MM.1S (cell line): ENCODE results near the gene RERE.

Experiments used
- DNase-seq: peaks from one replicate; pipeline ENCODE4 v3.0.0-alpha.2; 2015
- H2AFZ ChIP-seq: fragments of 300-600 bp; sonication (generic); 2 replicates; pipeline ENCODE4 v1.6.0; 2016; ENCODE audit warnings: antibody characterized with exemption, low read length
- H3F3A ChIP-seq: fragments of 300-600 bp; sonication (generic); 2 replicates; pipeline ENCODE4 v1.6.1; 2016; ENCODE audit warnings: mild to moderate bottlenecking, antibody characterized with exemption, low read length, moderate library complexity, mixed read lengths; ENCODE audit not compliant: insufficient read depth
- H3K27ac ChIP-seq: fragments of 300-600 bp; sonication (generic); 2 replicates; pipeline ENCODE4 v1.5.1; 2016; ENCODE audit warnings: mild to moderate bottlenecking, low read length
- H3K27me3 ChIP-seq: fragments of 300-600 bp; sonication (generic); replicated peaks from 2 replicates; pipeline ENCODE4 v1.6.0; 2016; ENCODE audit warnings: low read length; ENCODE audit not compliant: insufficient read depth
- H3K36me3 ChIP-seq: fragments of 300-600 bp; sonication (generic); replicated peaks from 2 replicates; pipeline ENCODE4 v1.6.1; 2016; ENCODE audit warnings: mild to moderate bottlenecking, low read length, mixed read lengths; ENCODE audit not compliant: insufficient read depth
- H3K4me1 ChIP-seq: fragments of 300-600 bp; sonication (generic); 2 replicates; pipeline ENCODE4 v1.6.1; 2016; ENCODE audit warnings: low read length, mixed read lengths
- H3K4me2 ChIP-seq: fragments of 300-600 bp; sonication (generic); 2 replicates; pipeline ENCODE4 v1.6.0; 2016; ENCODE audit warnings: low read depth, low read length
- H3K4me3 ChIP-seq: fragments of 300-600 bp; sonication (generic); 2 replicates; pipeline ENCODE4 v1.5.1; 2016; ENCODE audit warnings: low read length, mixed read lengths
- H3K79me2 ChIP-seq: fragments of 300-600 bp; sonication (generic); 2 replicates; pipeline ENCODE4 v1.6.1; 2016; ENCODE audit warnings: mixed run types, low read length, mixed read lengths
- H3K9ac ChIP-seq: fragments of 300-600 bp; sonication (generic); 2 replicates; pipeline ENCODE4 v1.6.1; 2016; ENCODE audit warnings: low read length, mixed read lengths
- H3K9me2 ChIP-seq: fragments of 300-600 bp; sonication (generic); replicated peaks from 2 replicates; pipeline ENCODE4 v1.6.1; 2016; ENCODE audit warnings: mild to moderate bottlenecking, low read length, mixed read lengths; ENCODE audit not compliant: insufficient read depth
- H3K9me3 ChIP-seq: fragments of 300-600 bp; sonication (generic); replicated peaks from 2 replicates; pipeline ENCODE4 v1.6.1; 2016; ENCODE audit warnings: mild to moderate bottlenecking, low read length, mixed read lengths; ENCODE audit not compliant: insufficient read depth
- H4K20me1 ChIP-seq: fragments of 300-600 bp; sonication (generic); 2 replicates; pipeline ENCODE4 v1.6.1; 2016; ENCODE audit warnings: mild to moderate bottlenecking, low read length, moderate library complexity, mixed read lengths; ENCODE audit not compliant: insufficient read depth
- CTCF ChIP-seq: fragments of 300-600 bp; sonication (generic); IDR thresholded peaks from 2 replicates; pipeline ENCODE4 v1.5.1; 2016; ENCODE audit warnings: antibody characterized with exemption, low read length, mixed read lengths
- EZH2 ChIP-seq: fragments of 300-600 bp; sonication (generic); optimal IDR thresholded peaks from 2 replicates; pipeline ENCODE3; 2017; ENCODE audit warnings: low read depth, mild to moderate bottlenecking, antibody characterized with exemption, low read length, mixed read lengths
- EZH2phosphoT487 ChIP-seq: fragments of 300-600 bp; sonication (generic); IDR thresholded peaks from 2 replicates; pipeline ENCODE4 v1.6.1; 2018; ENCODE audit warnings: antibody characterized with exemption, low read length

RERE gene

GRCh38 chr1:8325771-8326170, 491.7 kb downstream of the RERE start:
- H4K20me1 ChIP-seq, result no peaks in the 10 kb centered on the region
- H3F3A ChIP-seq, result no peaks in the 10 kb centered on the region
- no peak overlapping the region for H2AFZ ChIP-seq
- H3K36me3 ChIP-seq, result no peaks in the 10 kb centered on the region
- no peak overlapping the region for H3K4me3 ChIP-seq
- no peaks in the 10 kb centered on the region for H3K9me2 ChIP-seq
- TF ChIP-seq EZH2 (no peak), CTCF (no peak), EZH2phosphoT487 (no peak)
- H3K27me3 ChIP-seq, result peaks cover 87% of the 10 kb centered on the region
- H3K79me2 ChIP-seq, result no peaks in the 10 kb centered on the region
- H3K4me1 ChIP-seq, result no peaks in the 10 kb centered on the region
- no peak for DNase-seq
- H3K9ac ChIP-seq, result no peak overlapping the region
- no peak overlapping the region for H3K27ac ChIP-seq
- H3K4me2 ChIP-seq, result no peak overlapping the region
- H3K9me3 ChIP-seq, result no peaks in the 10 kb centered on the region

GRCh38 chr1:8324176-8324810, 493.1 kb downstream of the RERE start:
- no peaks in the 10 kb centered on the region for H3F3A ChIP-seq
- H2AFZ ChIP-seq, result no peak overlapping the region
- TF ChIP-seq EZH2 (no peak), EZH2phosphoT487 (no peak), CTCF (no peak)
- H3K4me2 ChIP-seq, result no peak overlapping the region
- H3K9me2 ChIP-seq, result no peaks in the 10 kb centered on the region
- no peak overlapping the region for H3K27ac ChIP-seq
- no peak overlapping the region for H3K4me3 ChIP-seq
- no peaks in the 10 kb centered on the region for H3K9me3 ChIP-seq
- H3K4me1 ChIP-seq, result no peaks in the 10 kb centered on the region
- H4K20me1 ChIP-seq, result no peaks in the 10 kb centered on the region
- no peaks in the 10 kb centered on the region for H3K79me2 ChIP-seq
- no peak for DNase-seq
- no peak overlapping the region for H3K9ac ChIP-seq
- no peaks in the 10 kb centered on the region for H3K36me3 ChIP-seq
- H3K27me3 ChIP-seq, result peaks cover 82% of the 10 kb centered on the region

- Histone ChIP-seq H3K4me2 (no peak overlapping the region), H3K79me2 (no peaks in the 10 kb centered on the region), H3F3A (no peaks in the 10 kb centered on the region), H3K9me3 (no peaks in the 10 kb centered on the region), H3K36me3 (no peaks in the 10 kb centered on the region), H3K27me3 (peaks cover 82% of the 10 kb centered on the region), H3K27ac (no peak overlapping the region), H2AFZ (no peak overlapping the region), H3K9ac (no peak overlapping the region), H3K4me1 (no peaks in the 10 kb centered on the region), H3K4me3 (no peak overlapping the region), H4K20me1 (no peaks in the 10 kb centered on the region), H3K9me2 (no peaks in the 10 kb centered on the region)
- no peak for TF ChIP-seq EZH2phosphoT487
- TF ChIP-seq EZH2, result no peak
- no peak for TF ChIP-seq CTCF
- no peak for DNase-seq
Measured at GRCh38 chr1:8323706-8324105, 493.7 kb downstream of the RERE start.
